ENCODE results near the gene CMTM5.
"Not testable (repeated sequence)": the region's sequence is repeated elsewhere in the genome, so short reads cannot be mapped to it uniquely, and the experiment has no call there.

CMTM5 gene

GRCh38 chr14:23414254-23414653, 37.4 kb downstream of the CMTM5 start:
- DNase-seq (ENCODE audit: low read depth) = no peak
- no peak overlapping the region for H3K4me3 ChIP-seq (ENCODE audit: low read depth, low read length)
- TF ChIP-seq CTCF (IDR thresholded peaks at IDR 0.05; ENCODE audit: low read depth, low read length, missing control alignments) = no peak

GRCh38 chr14:23414906-23415820, 38.3 kb downstream of the CMTM5 start:
- DNase-seq (ENCODE audit: low read depth) = no peak
- no peak for TF ChIP-seq CTCF (IDR thresholded peaks at IDR 0.05; ENCODE audit: low read depth, low read length, missing control alignments)
- no peak overlapping the region for H3K4me3 ChIP-seq (ENCODE audit: low read depth, low read length)

- H3K4me3 ChIP-seq (ENCODE audit: low read depth, low read length) = no peak overlapping the region
- no peak for DNase-seq (ENCODE audit: low read depth)
- TF ChIP-seq CTCF (IDR thresholded peaks at IDR 0.05; ENCODE audit: low read depth, low read length, missing control alignments) = no peak
Measured at GRCh38 chr14:23415821-23416778, 39.3 kb downstream of the CMTM5 start.

- DNase-seq (ENCODE audit: low read depth) = no peak
- no peak for TF ChIP-seq CTCF (IDR thresholded peaks at IDR 0.05; ENCODE audit: low read depth, low read length, missing control alignments)
- no peak overlapping the region for H3K4me3 ChIP-seq (ENCODE audit: low read depth, low read length)
Measured at GRCh38 chr14:23416801-23417200, 40.0 kb downstream of the CMTM5 start.

- not testable (repeated sequence) for DNase-seq (ENCODE audit: low read depth); H3K4me3 ChIP-seq (ENCODE audit: low read depth, low read length)
Measured at GRCh38 chr14:23417269-23417668, 40.4 kb downstream of the CMTM5 start.

- TF ChIP-seq CTCF (IDR thresholded peaks at IDR 0.05; ENCODE audit: low read depth, low read length, missing control alignments) = no peak
- no peak for DNase-seq (ENCODE audit: low read depth)
Measured at GRCh38 chr14:23418021-23418420, 41.2 kb downstream of the CMTM5 start.

GRCh38 chr14:23419646-23420045, 42.8 kb downstream of the CMTM5 start:
- not testable (repeated sequence) for H3K4me3 ChIP-seq (ENCODE audit: low read depth, low read length); DNase-seq (ENCODE audit: low read depth)

More at GRCh38 chr14:23418021-23418420, 41.2 kb downstream of the CMTM5 start:
- H3K4me3 ChIP-seq (ENCODE audit: low read depth, low read length) = no peak overlapping the region
